Measurements from ENCODE around the gene CDK16. TPM values are rescaled to one million over a fixed set of nuclear protein-coding genes. Genes with fewer than 3 reads are reported as not detected.
A peak's percentile ranks its signal among the peaks of the same experiment; 100 is the strongest.

The CDK16 gene
- total RNA-seq, 2 donors from 2014 or later: 167 to 245 TPM

GRCh38 chrX:47184486-47184885, 34.0 kb upstream of the CDK16 start:
- H3K4me3 Mint-ChIP-seq: no peak overlapping the region
- H3K9ac ChIP-seq (ENCODE audit: extremely low read depth, low read length, poor library complexity, severe bottlenecking): no peak overlapping the region
- DNase-seq: no peak
- peaks cover 36% of the 10 kb centered on the region for H3K9me3 Mint-ChIP-seq
- H3K36me3 ChIP-seq (ENCODE audit: control insufficient read depth, insufficient read depth, low read length): peaks cover 11% of the 10 kb centered on the region
- no peaks in the 10 kb centered on the region for H3K4me1 Mint-ChIP-seq
- TF ChIP-seq CTCF (conservative IDR thresholded peaks at IDR 0.05): no peak
- no peak overlapping the region for H3K4me3 ChIP-seq (ENCODE audit: low read length)
- H3K27me3 ChIP-seq (ENCODE audit: control insufficient read depth, insufficient read depth, low read length, poor library complexity, severe bottlenecking): no peaks in the 10 kb centered on the region
- no peak overlapping the region for H3K27ac Mint-ChIP-seq
- no peaks in the 10 kb centered on the region for H3K4me1 ChIP-seq (ENCODE audit: control insufficient read depth, insufficient read depth, low read length)
- no peak overlapping the region for H3K27ac ChIP-seq (ENCODE audit: low read depth, low read length)
- peaks cover 23% of the 10 kb centered on the region for H3K27me3 Mint-ChIP-seq (ENCODE audit: insufficient read depth)
- WGBS, 2 experiments (ENCODE audit: insufficient coverage in 1 of 2, insufficient read length in 1 of 2): 100% methylated on average over 3 of the region's 4 CpGs; no CpG with 5 or more reads in 1 of the 2 experiments
- peaks cover 29% of the 10 kb centered on the region for H3K36me3 Mint-ChIP-seq (ENCODE audit: low read depth)
- no peaks in the 10 kb centered on the region for H3K9me3 ChIP-seq (ENCODE audit: control insufficient read depth, low read length)

- Mint-ChIP-seq H3K27me3 (ENCODE audit: insufficient read depth) (peaks cover 27% of the 10 kb centered on the region), H3K9me3 (peaks cover 35% of the 10 kb centered on the region), H3K36me3 (ENCODE audit: low read depth) (peaks cover 27% of the 10 kb centered on the region), H3K4me3 (no peak overlapping the region), H3K27ac (no peak overlapping the region), H3K4me1 (no peaks in the 10 kb centered on the region)
- Histone ChIP-seq H3K4me1 (ENCODE audit: control insufficient read depth, insufficient read depth, low read length) (no peaks in the 10 kb centered on the region), H3K27ac (ENCODE audit: low read depth, low read length) (no peak overlapping the region), H3K36me3 (ENCODE audit: control insufficient read depth, insufficient read depth, low read length) (peaks cover 11% of the 10 kb centered on the region), H3K4me3 (ENCODE audit: low read length) (no peak overlapping the region), H3K27me3 (ENCODE audit: control insufficient read depth, insufficient read depth, low read length, poor library complexity, severe bottlenecking) (no peaks in the 10 kb centered on the region), H3K9me3 (ENCODE audit: control insufficient read depth, low read length) (no peaks in the 10 kb centered on the region), H3K9ac (ENCODE audit: extremely low read depth, low read length, poor library complexity, severe bottlenecking) (no peak overlapping the region)
- DNase-seq: no peak
- TF ChIP-seq CTCF (conservative IDR thresholded peaks at IDR 0.05): no peak
- WGBS, 2 experiments (ENCODE audit: insufficient coverage in 1 of 2, insufficient read length in 1 of 2): 92% methylated on average over 17 of the region's 17 CpGs; no CpG with 5 or more reads in 1 of the 2 experiments
Measured at GRCh38 chrX:47185241-47185640, 33.2 kb upstream of the CDK16 start.

- H3K4me1 Mint-ChIP-seq: no peaks in the 10 kb centered on the region
- Histone ChIP-seq H3K4me3 (ENCODE audit: low read length) (no peak overlapping the region), H3K36me3 (ENCODE audit: control insufficient read depth, insufficient read depth, low read length) (peaks cover 11% of the 10 kb centered on the region), H3K9ac (ENCODE audit: extremely low read depth, low read length, poor library complexity, severe bottlenecking) (no peak overlapping the region), H3K4me1 (ENCODE audit: control insufficient read depth, insufficient read depth, low read length) (no peaks in the 10 kb centered on the region), H3K9me3 (ENCODE audit: control insufficient read depth, low read length) (no peaks in the 10 kb centered on the region), H3K27ac (ENCODE audit: low read depth, low read length) (no peak overlapping the region), H3K27me3 (ENCODE audit: control insufficient read depth, insufficient read depth, low read length, poor library complexity, severe bottlenecking) (peaks cover 5% of the 10 kb centered on the region)
- no peak overlapping the region for H3K27ac Mint-ChIP-seq
- peak; percentile 40 for DNase-seq
- H3K36me3 Mint-ChIP-seq (ENCODE audit: low read depth): peaks cover 22% of the 10 kb centered on the region
- H3K9me3 Mint-ChIP-seq: peaks cover 30% of the 10 kb centered on the region
- 95 to 100% methylated on average over 8 to 26 of the region's 27 CpGs for WGBS, 2 experiments (ENCODE audit: insufficient coverage in 1 of 2, insufficient read length in 1 of 2)
- no peak for TF ChIP-seq CTCF (conservative IDR thresholded peaks at IDR 0.05)
- H3K27me3 Mint-ChIP-seq (ENCODE audit: insufficient read depth): peaks cover 37% of the 10 kb centered on the region
- no peak overlapping the region for H3K4me3 Mint-ChIP-seq
Measured at GRCh38 chrX:47186096-47186740, 32.3 kb upstream of the CDK16 start.
